GM12878 (cell line): ENCODE results near the gene JMY. TPM values are rescaled to one million over a fixed set of nuclear protein-coding genes. Genes with fewer than 3 reads are reported as not detected.

Experiments
- ATAC-seq: fragments of 200-7000 bp; cut with Tn5 transposase; 3 replicates; pipeline ENCODE4 v1.9.1; 2020; ENCODE audit warnings: mild to moderate bottlenecking, moderate library complexity
- BruUV-seq: library from RNA; stranded (reverse); fragments of 400-500 nt; replicated peaks from 2 replicates; lab custom pipeline; 2021; lab: Mats Ljungman, UMichigan
- CTCF ChIA-PET: fragments of 300-600 bp; sonication (Branson Sonifier 250); formaldehyde crosslinking; extraction: SDS; loops from one replicate; lab custom pipeline; 2021; ENCODE audit warnings: inconsistent platforms; lab: Yijun Ruan, JAX
- POLR2A ChIA-PET: fragments of 350-600 bp; formaldehyde crosslinking; extraction: SDS; loops from one replicate; lab custom pipeline; 2021; ENCODE audit warnings: inconsistent platforms; lab: Charles Lee
- RAD21 ChIA-PET: fragments of 300-600 bp; sonication (Branson Sonifier 250); formaldehyde crosslinking; loops from one replicate; lab custom pipeline; 2023; ENCODE audit warnings: antibody characterized with exemption; ENCODE audit not compliant: unreplicated experiment; lab: Charles Lee
- SMC1A ChIA-PET: fragments of 300-600 bp; sonication (Branson Sonifier 250); formaldehyde crosslinking; loops from one replicate; lab custom pipeline; 2023; ENCODE audit not compliant: unreplicated experiment, uncharacterized antibody; lab: Charles Lee
- DNase-seq: peaks from one replicate; pipeline ENCODE4 v3.0.0-alpha.2; 2011; ENCODE audit warnings: low read depth, low spot score
- FAIRE-seq: peaks from 3 replicates; lab custom pipeline; 2011; peaks lifted over from hg19 to GRCh38; lab: Jason Lieb, UNC
- H2AFZ ChIP-seq: 2 replicates; pipeline ENCODE4 v1.6.0; 2011; ENCODE audit warnings: low read depth, low read length, control low read depth; ENCODE audit not compliant: control insufficient read depth
- H3K27ac ChIP-seq: 2 replicates; pipeline ENCODE4 v1.5.1; 2011; ENCODE audit warnings: control low read depth; ENCODE audit not compliant: control insufficient read depth, insufficient read depth
- H3K27me3 ChIP-seq, 2 experiments: replicated peaks in 1 of 2; 2 replicates each; pipeline versions ENCODE4 v1.6.0 to v1.6.1; 2011; ENCODE audit warnings: low read length in 1 of 2; ENCODE audit not compliant: control insufficient read depth in 2 of 2, insufficient read depth in 2 of 2
- H3K36me3 ChIP-seq, 2 experiments: 2 replicates each; pipeline ENCODE4 v1.5.1; 2011; ENCODE audit warnings: low read length in 1 of 2; ENCODE audit not compliant: control insufficient read depth in 2 of 2, insufficient read depth in 2 of 2
- H3K4me1 ChIP-seq: 2 replicates; pipeline ENCODE4 v1.6.1; 2011; ENCODE audit warnings: mild to moderate bottlenecking, low read length, moderate library complexity, mixed read lengths; ENCODE audit not compliant: control insufficient read depth, insufficient read depth
- H3K4me2 ChIP-seq: 2 replicates; pipeline ENCODE4 v1.6.0; 2011; ENCODE audit warnings: control low read depth; ENCODE audit not compliant: control insufficient read depth, insufficient read depth
- H3K4me3 ChIP-seq: fragments of 200-600 bp; sonication (generic); 2 replicates; pipeline ENCODE4 v1.5.1; 2016
- H3K79me2 ChIP-seq: 2 replicates; pipeline ENCODE4 v1.6.0; 2011; ENCODE audit warnings: low read length; ENCODE audit not compliant: control insufficient read depth, insufficient read depth
- H3K9ac ChIP-seq: 2 replicates; pipeline ENCODE4 v1.8.0; 2011; ENCODE audit warnings: low read length, control low read depth, mixed read lengths; ENCODE audit not compliant: control insufficient read depth, insufficient read depth
- H3K9me3 ChIP-seq: replicated peaks from 3 replicates; pipeline ENCODE4 v1.5.1; 2011; ENCODE audit warnings: mild to moderate bottlenecking, low read length; ENCODE audit not compliant: control insufficient read depth, insufficient read depth
- H4K20me1 ChIP-seq: 2 replicates; pipeline ENCODE4 v1.6.0; 2011; ENCODE audit not compliant: control insufficient read depth, insufficient read depth
- CHD1 ChIP-seq: IDR thresholded peaks from 2 replicates; pipeline ENCODE4 v1.6.1; 2012; ENCODE audit warnings: low read depth, low read length, improper control_type of control experiment
- E2F8 ChIP-seq: fragments of 450-650 bp; IDR thresholded peaks from 2 replicates; pipeline ENCODE4 v1.6.1; 2018; ENCODE audit warnings: mild to moderate bottlenecking, low read depth, moderate library complexity; ENCODE audit not compliant: partially characterized antibody
- ETV6 ChIP-seq, 2 experiments: fragments of 450-650 bp in 1 of 2; IDR thresholded peaks in 1 of 2; conservative IDR thresholded peaks in 1 of 2; 2 replicates each; pipeline ENCODE4 v1.6.1; 2014; ENCODE audit warnings: antibody characterized with exemption in 1 of 2, borderline replicate concordance in 1 of 2, low read depth in 1 of 2, mild to moderate bottlenecking in 1 of 2, moderate library complexity in 1 of 2
- GATAD2B ChIP-seq: fragments of 450-650 bp; conservative IDR thresholded peaks from 2 replicates; pipeline ENCODE4 v1.6.1; 2017; ENCODE audit warnings: low read depth, mild to moderate bottlenecking, moderate library complexity
- IRF3 ChIP-seq: fragments of 450-650 bp; IDR thresholded peaks from 2 replicates; pipeline ENCODE4 v1.6.1; 2014; ENCODE audit warnings: mild to moderate bottlenecking
- MTA2 ChIP-seq: fragments of 450-650 bp; IDR thresholded peaks from 2 replicates; pipeline ENCODE4 v1.6.1; 2016; ENCODE audit warnings: low read depth, mild to moderate bottlenecking, moderate library complexity
- NKRF ChIP-seq: fragments of 450-650 bp; conservative IDR thresholded peaks from 2 replicates; pipeline ENCODE4 v1.6.1; 2017; ENCODE audit warnings: mild to moderate bottlenecking, moderate library complexity
- RCOR1 ChIP-seq: conservative IDR thresholded peaks from 2 replicates; pipeline ENCODE4 v1.6.1; 2012; ENCODE audit warnings: low read depth, low read length, improper control_type of control experiment
- SREBF1 ChIP-seq: IDR thresholded peaks from 2 replicates; pipeline ENCODE4 v1.6.1; 2012; ENCODE audit warnings: mild to moderate bottlenecking, low read length
- SUPT20H ChIP-seq: IDR thresholded peaks from 2 replicates; pipeline ENCODE4 v1.6.1; 2011; ENCODE audit warnings: low read depth, mild to moderate bottlenecking, low read length, moderate library complexity, borderline replicate concordance; ENCODE audit not compliant: control insufficient read depth
- TCF7 ChIP-seq: IDR thresholded peaks from 2 replicates; pipeline ENCODE4 v1.6.1; 2014; ENCODE audit warnings: antibody characterized with exemption, borderline replicate concordance
- USF1 ChIP-seq: IDR thresholded peaks from 2 replicates; pipeline ENCODE4 v1.6.1; 2011; ENCODE audit warnings: borderline replicate concordance, low read depth, mild to moderate bottlenecking, moderate library complexity, mixed read lengths, low read length; ENCODE audit not compliant: insufficient read depth; ENCODE audit errors: extremely low read length
- WGBS: methylation state at CpG from one replicate; pipeline ENCODE4 v1.1.6; 2016; ENCODE audit warnings: low lambda C conversion rate; ENCODE audit not compliant: insufficient replicate concordance, insufficient coverage; ENCODE audit errors: missing lambda C conversion rate; 5-methylcytosine and 5-hydroxymethylcytosine counted together
- in situ Hi-C: fragments of 300-500 bp; cut with MboI; formaldehyde crosslinking; loops from 9 replicates; pipeline ENCODE4 v1.14.3; 2018; ENCODE audit warnings: mixed read lengths
- intact Hi-C: fragments of 100-400 bp; cut with micrococcal nuclease; formaldehyde crosslinking; loops from one replicate; pipeline ENCODE4 v1.14.2; 2022; ENCODE audit not compliant: unreplicated experiment
- polyA plus RNA-seq, 11 experiments: library from polyadenylated mRNA; depleted of rRNA in 4 of 11; unstranded in 6 of 11; stranded (reverse) in 5 of 11; fragments of >200 nt; fragmentation: Nextera tagmentation in 4 of 11; fragmentation: Illumina TruSeq in 1 of 11; extraction: Ambion mirVana in 4 of 11; extraction: Trizol in 1 of 11; gene quantifications; 1 replicate in 1 of 11; 2 replicates in 10 of 11; pipeline versions ENCODE4 v1.2.1 to v1.2.3, GENCODE V29; 2011 to 2016; ENCODE audit warnings: inconsistent platforms in 2 of 11, missing spikeins in 2 of 11, low read depth in 1 of 11
- total RNA-seq, 4 experiments: library from RNA; depleted of rRNA in 3 of 4; stranded (reverse); fragments of >200 nt in 3 of 4; fragmentation: Illumina TruSeq in 1 of 4; extraction: Trizol in 1 of 4; gene quantifications; 2 replicates each; pipeline versions ENCODE4 v1.2.1 to v1.2.3, GENCODE V29; 2013 to 2021

Gene JMY
- total and polyA plus RNA-seq, 10 of the 15 experiments (the other 5 are each of a cell fraction or from before 2014, with no cell fraction given): 0.63 to 4.8 (median 2.4) TPM

GRCh38 chr5:79284846-79285245, 48.9 kb downstream of the JMY start:
- no peaks in the 10 kb centered on the region for H3K79me2 ChIP-seq
- RAD21 ChIA-PET: interaction anchor here (1.1 kb wide), 1 partner anchor 151 kb away, joined by 4 read pairs; no protein-coding TSS in a partner anchor
- SMC1A ChIA-PET: interaction anchor here (1.0 to 2.2 kb wide), 3 partner anchors 9 to 45 kb away, joined by 3 to 5 read pairs (median 4); no protein-coding TSS in a partner anchor
- peaks cover 0 to 5% of the 10 kb centered on the region in 2 experiments; a peak in 3 of 4 replicates for H3K36me3 ChIP-seq
- H3K4me1 ChIP-seq: no peaks in the 10 kb centered on the region
- FAIRE-seq (no peak), DNase-seq (no peak), ATAC-seq (no peak)
- no peaks in the 10 kb centered on the region for H3K27me3 ChIP-seq
- POLR2A ChIA-PET: interaction anchor here (0.8 kb wide), 1 partner anchor 65 kb away, joined by 3 read pairs; no protein-coding TSS in a partner anchor
- intact Hi-C loops: no loop called here
- H4K20me1 ChIP-seq: no peaks in the 10 kb centered on the region
- H3K4me3 ChIP-seq: no peak overlapping the region
- no peak overlapping the region for H3K4me2 ChIP-seq
- H2AFZ ChIP-seq: no peak overlapping the region
- no peaks in the 10 kb centered on the region for H3K9me3 ChIP-seq
- H3K9ac ChIP-seq: no peak overlapping the region
- no peak for TF ChIP-seq SUPT20H
- TF ChIP-seq MTA2: no peak
- no peak for TF ChIP-seq ETV6 (conservative IDR thresholded peaks at IDR 0.05 in 1 of 2, IDR thresholded peaks at IDR 0.05 in 1 of 2; ENCODE audit: borderline replicate concordance in 1 of 2, low read depth in 1 of 2)
- no peak for TF ChIP-seq USF1
- TF ChIP-seq CHD1: no peak
- no peak for TF ChIP-seq NKRF
- TF ChIP-seq IRF3: no peak
- TF ChIP-seq SREBF1: no peak
- TF ChIP-seq GATAD2B: no peak
- TF ChIP-seq TCF7: no peak
- no peak for TF ChIP-seq RCOR1
- TF ChIP-seq E2F8: no peak
- CTCF ChIA-PET: interaction anchor here (0.6 to 1.0 kb wide), 2 partner anchors 23 to 260 kb away, joined by 4 read pairs; no protein-coding TSS in a partner anchor
- in situ Hi-C loops: no loop called here
- H3K27ac ChIP-seq: no peak overlapping the region
- BruUV-seq: no TSS peak
- WGBS: 62% methylated on average over 3 of the region's 3 CpGs
